ENCODE measurements around the gene DLD. TPM values are rescaled to one million over a fixed set of nuclear protein-coding genes. Genes with fewer than 3 reads are reported as not detected.
"Not testable (repeated sequence)": the region's sequence is repeated elsewhere in the genome, so short reads cannot be mapped to it uniquely, and the experiment has no call there.

Gene DLD
- total RNA-seq, 2 experiments from 2014 or later = 43.8 to 82.3 TPM

- Histone ChIP-seq H3K4me3 (ENCODE audit: low read depth, low read length, poor library complexity, severe bottlenecking) (peak overlapping the region; percentile 82), H3K9me2 (ENCODE audit: insufficient read depth, low read length) (no peaks in the 10 kb centered on the region), H3K9me3 (ENCODE audit: low read length) (no peaks in the 10 kb centered on the region), H3K4me2 (ENCODE audit: low read length) (peak overlapping the region; percentile 77), H3K36me3 (ENCODE audit: insufficient read depth, low read length) (peaks cover 29% of the 10 kb centered on the region), H2AFZ (ENCODE audit: low read length) (peak overlapping the region; percentile 93), H3K79me2 (ENCODE audit: insufficient read depth, low read depth, low read length) (peaks cover 44% of the 10 kb centered on the region), H4K20me1 (ENCODE audit: insufficient read depth, low read length) (0 out of 2 replicates have a peak, but pooled peaks cover 6% of the 10 kb centered on the region), H3K4me1 (ENCODE audit: insufficient read depth, low read length, poor library complexity, severe bottlenecking) (peaks cover 30% of the 10 kb centered on the region), H3K27ac (ENCODE audit: low read depth, low read length, poor library complexity, severe bottlenecking) (peak overlapping the region; percentile 31)
- no peak for DNase-seq (ENCODE audit: low spot score)
- ChIA-PET POLR2A (interaction anchor here (0.5 to 3.0 kb wide), 8 partner anchors 10 to 823 kb away, joined by 3 to 17 read pairs (median 4); partner anchors contain the start of gene CBLL1), CTCF (ENCODE audit: unreplicated experiment) (interaction anchor here (0.6 to 1.0 kb wide), 3 partner anchors 11 to 998 kb away, joined by 3 read pairs; partner anchors contain the start of gene CBLL1)
- BruUV-seq (replicated peaks) = TSS peak; percentile 98
- intact Hi-C loops (cut with micrococcal nuclease; ENCODE audit: unreplicated experiment) = loop anchor here (5.0 kb wide), 1 partner anchor 148 kb away; the partner anchor contains the start of gene CBLL1
- no peak; the same call in 1 of the 2 replicates for TF ChIP-seq CTCF (conservative IDR thresholded peaks at IDR 0.05; ENCODE audit: low read length)
- TF ChIP-seq EZH2phosphoT487 (IDR thresholded peaks at IDR 0.05; ENCODE audit: borderline replicate concordance, low read depth, low read length) = no peak
Observed at GRCh38 chr7:107890493-107890961, 456 bp upstream of the DLD start.

DNA sequence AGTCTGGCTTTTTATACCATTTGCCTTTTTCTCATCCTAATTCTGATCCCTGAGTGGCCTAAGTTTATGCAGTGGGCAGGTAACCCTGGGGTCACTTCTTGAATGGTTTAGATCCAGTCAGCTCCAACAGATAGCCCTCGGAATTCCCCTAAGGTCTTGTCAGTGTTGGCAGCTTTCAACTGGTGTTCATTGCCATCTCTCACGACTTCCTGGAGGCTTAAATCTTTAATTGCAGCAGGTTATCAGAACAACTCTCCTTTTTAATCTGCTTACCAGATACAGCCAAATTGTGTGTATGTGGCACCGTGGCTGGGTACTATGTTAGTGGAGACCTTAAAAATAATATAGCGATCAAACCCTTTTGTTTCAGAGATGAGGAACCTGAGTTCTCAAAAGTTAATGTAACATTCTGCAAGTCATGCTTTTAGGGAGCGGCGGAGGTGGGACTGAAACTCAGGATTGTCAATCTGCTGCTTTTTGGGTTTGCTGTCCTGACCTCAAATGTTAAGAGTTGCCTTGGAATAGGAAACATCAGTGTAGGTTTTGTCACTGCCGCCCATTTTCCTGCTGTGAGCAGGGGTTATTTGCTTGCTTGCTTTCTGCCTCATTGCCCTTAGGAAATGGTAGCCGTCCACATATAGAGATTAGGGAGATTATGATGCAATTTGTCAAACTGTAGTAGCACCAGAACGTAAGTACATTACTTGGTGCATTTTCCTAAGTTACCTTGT lies 818 bp downstream of the DLD start:
- DNase-seq (ENCODE audit: low spot score) = peak; percentile 24
- no peak for TF ChIP-seq CTCF (conservative IDR thresholded peaks at IDR 0.05; ENCODE audit: low read length)
- TF ChIP-seq EZH2phosphoT487 (IDR thresholded peaks at IDR 0.05; ENCODE audit: borderline replicate concordance, low read depth, low read length) = no peak
- peak overlapping the region; percentile 77 for H3K4me2 ChIP-seq (ENCODE audit: low read length)
- no peaks in the 10 kb centered on the region for H3K9me2 ChIP-seq (ENCODE audit: insufficient read depth, low read length)
- peak overlapping the region; percentile 33 for H3K27ac ChIP-seq (ENCODE audit: low read depth, low read length, poor library complexity, severe bottlenecking)
- H3K9me3 ChIP-seq (ENCODE audit: low read length) = no peaks in the 10 kb centered on the region
- H3K4me3 ChIP-seq (ENCODE audit: low read depth, low read length, poor library complexity, severe bottlenecking) = peak overlapping the region; percentile 82
- peaks cover 55% of the 10 kb centered on the region for H3K79me2 ChIP-seq (ENCODE audit: insufficient read depth, low read depth, low read length)
- ChIA-PET POLR2A (interaction anchor here (0.6 to 3.0 kb wide), 7 partner anchors 10 to 1005 kb away, joined by 3 to 17 read pairs (median 3); no protein-coding TSS in a partner anchor), CTCF (ENCODE audit: unreplicated experiment) (no interaction called here)
- peaks cover 30% of the 10 kb centered on the region for H3K4me1 ChIP-seq (ENCODE audit: insufficient read depth, low read length, poor library complexity, severe bottlenecking)
- H4K20me1 ChIP-seq (ENCODE audit: insufficient read depth, low read length) = 0 out of 2 replicates have a peak, but pooled peaks cover 10% of the 10 kb centered on the region
- intact Hi-C loops (cut with micrococcal nuclease; ENCODE audit: unreplicated experiment) = loop anchor here (5.0 kb wide), 1 partner anchor 150 kb away; the partner anchor contains the start of gene CBLL1
- H3K36me3 ChIP-seq (ENCODE audit: insufficient read depth, low read length) = peaks cover 42% of the 10 kb centered on the region
- H2AFZ ChIP-seq (ENCODE audit: low read length) = peak overlapping the region; percentile 93
- BruUV-seq (replicated peaks) = no TSS peak

DNA sequence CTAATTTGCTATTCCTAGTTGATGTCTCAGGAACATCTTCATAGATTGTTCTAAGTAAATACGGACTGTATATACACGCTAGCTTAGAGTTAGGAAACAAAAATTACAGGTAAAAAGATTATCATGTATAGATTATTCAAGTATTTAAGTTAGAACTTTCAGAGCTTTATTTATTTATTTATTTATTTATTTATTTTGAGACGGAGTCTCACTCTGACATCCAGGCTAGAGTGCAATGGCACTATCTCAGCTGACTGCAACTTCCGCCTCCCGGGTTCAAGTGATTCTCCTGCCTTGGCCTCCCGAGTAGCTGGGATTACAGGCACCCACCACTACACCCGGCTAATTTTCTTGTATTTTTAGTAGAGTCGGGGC lies 1.4 kb downstream of the DLD start:
- CTCF ChIA-PET (ENCODE audit: unreplicated experiment); H3K9me2 ChIP-seq (ENCODE audit: insufficient read depth, low read length); H2AFZ ChIP-seq (ENCODE audit: low read length); BruUV-seq (replicated peaks); H3K27ac ChIP-seq (ENCODE audit: low read depth, low read length, poor library complexity, severe bottlenecking); H4K20me1 ChIP-seq (ENCODE audit: insufficient read depth, low read length); H3K9me3 ChIP-seq (ENCODE audit: low read length); DNase-seq (ENCODE audit: low spot score): not testable (repeated sequence)
- POLR2A ChIA-PET = interaction anchor here (0.6 to 3.0 kb wide), 6 partner anchors 9 to 513 kb away, joined by 3 to 11 read pairs (median 3); no protein-coding TSS in a partner anchor
- H3K4me3 ChIP-seq (ENCODE audit: low read depth, low read length, poor library complexity, severe bottlenecking) = peak overlapping the region; percentile 82
- intact Hi-C loops (cut with micrococcal nuclease; ENCODE audit: unreplicated experiment) = loop anchor here (5.0 kb wide), 1 partner anchor 150 kb away; the partner anchor contains the start of gene CBLL1
- peak overlapping the region; percentile 77 for H3K4me2 ChIP-seq (ENCODE audit: low read length)
- peaks cover 47% of the 10 kb centered on the region for H3K36me3 ChIP-seq (ENCODE audit: insufficient read depth, low read length)
- peaks cover 59% of the 10 kb centered on the region for H3K79me2 ChIP-seq (ENCODE audit: insufficient read depth, low read depth, low read length)
- peaks cover 30% of the 10 kb centered on the region for H3K4me1 ChIP-seq (ENCODE audit: insufficient read depth, low read length, poor library complexity, severe bottlenecking)
